A549 (cell line): Measurements from ENCODE around the gene SRPRA.
"Not testable (repeated sequence)": the region's sequence is repeated elsewhere in the genome, so short reads cannot be mapped to it uniquely, and the experiment has no call there.

Experiments used
- EP300 ChIP-seq, 2 experiments: fragments of >200 bp; sonication (Bioruptor Twin); formaldehyde crosslinking; IDR thresholded peaks; 2 replicates in 1 of 2; 3 replicates in 1 of 2; pipeline ENCODE4 v1.6.1; 2016 to 2017
- FOSB ChIP-seq: fragments of 250-450 bp; sonication (Bioruptor Pico); IDR thresholded peaks from 2 replicates; pipeline ENCODE4 v1.5.0; 2020; ENCODE audit warnings: mild to moderate bottlenecking, moderate library complexity
- RAD21 ChIP-seq, 2 experiments: fragments of >200 bp in 1 of 2; sonication (Bioruptor Twin) in 1 of 2; formaldehyde crosslinking in 1 of 2; IDR thresholded peaks in 1 of 2; conservative IDR thresholded peaks in 1 of 2; 2 replicates in 1 of 2; 3 replicates in 1 of 2; pipeline ENCODE4 v1.6.1; 2012 to 2018; ENCODE audit warnings: inconsistent platforms in 1 of 2
- RCOR1 ChIP-seq: fragments of 150-350 bp; IDR thresholded peaks from 2 replicates; pipeline ENCODE4 v1.6.1; 2014; ENCODE audit warnings: antibody characterized with exemption, low read length, low read depth
- ZFP36 ChIP-seq: fragments of 450-650 bp; IDR thresholded peaks from 2 replicates; pipeline ENCODE4 v1.6.1; 2014; ENCODE audit warnings: borderline replicate concordance; ENCODE audit not compliant: partially characterized antibody
- TF ChIP-seq, protein P1 (sequence below): fragments of 450-650 bp; IDR thresholded peaks from 2 replicates; pipeline ENCODE4 v1.6.1; 2014; ENCODE audit warnings: antibody characterized with exemption
- TF ChIP-seq, protein P2 (sequence below): fragments of >200 bp; sonication (Bioruptor Twin); formaldehyde crosslinking; IDR thresholded peaks from 3 replicates; pipeline ENCODE4 v1.5.1; 2016

DNA sequence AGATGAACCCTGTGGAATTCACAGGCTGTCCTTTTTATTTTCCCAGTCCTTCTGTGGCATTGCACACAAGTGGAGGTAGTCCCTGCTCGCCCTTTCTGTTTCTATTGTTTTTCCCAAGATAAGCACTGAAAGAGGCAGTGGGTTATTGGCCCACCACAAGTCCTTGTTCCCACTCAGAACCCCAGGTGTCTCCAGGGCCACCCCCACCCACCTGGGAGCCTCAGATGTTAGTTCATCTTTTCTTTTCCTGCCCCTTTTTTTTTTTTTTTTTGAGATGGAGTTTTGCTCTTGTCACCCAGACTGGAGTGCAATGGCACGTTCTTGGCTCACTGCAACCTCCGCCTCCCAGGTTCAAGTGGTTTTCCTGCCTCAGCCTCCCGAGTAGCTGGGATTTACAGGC lies 40.1 kb upstream of the SRPRA start:
- TF ChIP-seq, protein P1, sequence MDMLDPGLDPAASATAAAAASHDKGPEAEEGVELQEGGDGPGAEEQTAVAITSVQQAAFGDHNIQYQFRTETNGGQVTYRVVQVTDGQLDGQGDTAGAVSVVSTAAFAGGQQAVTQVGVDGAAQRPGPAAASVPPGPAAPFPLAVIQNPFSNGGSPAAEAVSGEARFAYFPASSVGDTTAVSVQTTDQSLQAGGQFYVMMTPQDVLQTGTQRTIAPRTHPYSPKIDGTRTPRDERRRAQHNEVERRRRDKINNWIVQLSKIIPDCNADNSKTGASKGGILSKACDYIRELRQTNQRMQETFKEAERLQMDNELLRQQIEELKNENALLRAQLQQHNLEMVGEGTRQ = not testable (repeated sequence)
- not testable (repeated sequence) for TF ChIP-seq FOSB (CRISPR knock-in tag); RAD21 (conservative IDR thresholded peaks at IDR 0.05 in 1 of 2, IDR thresholded peaks at IDR 0.05 in 1 of 2); RCOR1; EP300 (IDR thresholded peaks at IDR 0.05); ZFP36
- TF ChIP-seq, protein P2, sequence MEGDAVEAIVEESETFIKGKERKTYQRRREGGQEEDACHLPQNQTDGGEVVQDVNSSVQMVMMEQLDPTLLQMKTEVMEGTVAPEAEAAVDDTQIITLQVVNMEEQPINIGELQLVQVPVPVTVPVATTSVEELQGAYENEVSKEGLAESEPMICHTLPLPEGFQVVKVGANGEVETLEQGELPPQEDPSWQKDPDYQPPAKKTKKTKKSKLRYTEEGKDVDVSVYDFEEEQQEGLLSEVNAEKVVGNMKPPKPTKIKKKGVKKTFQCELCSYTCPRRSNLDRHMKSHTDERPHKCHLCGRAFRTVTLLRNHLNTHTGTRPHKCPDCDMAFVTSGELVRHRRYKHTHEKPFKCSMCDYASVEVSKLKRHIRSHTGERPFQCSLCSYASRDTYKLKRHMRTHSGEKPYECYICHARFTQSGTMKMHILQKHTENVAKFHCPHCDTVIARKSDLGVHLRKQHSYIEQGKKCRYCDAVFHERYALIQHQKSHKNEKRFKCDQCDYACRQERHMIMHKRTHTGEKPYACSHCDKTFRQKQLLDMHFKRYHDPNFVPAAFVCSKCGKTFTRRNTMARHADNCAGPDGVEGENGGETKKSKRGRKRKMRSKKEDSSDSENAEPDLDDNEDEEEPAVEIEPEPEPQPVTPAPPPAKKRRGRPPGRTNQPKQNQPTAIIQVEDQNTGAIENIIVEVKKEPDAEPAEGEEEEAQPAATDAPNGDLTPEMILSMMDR = not testable (repeated sequence)
